H1 (cell line): ENCODE results near the gene CADPS. TPM values are rescaled to one million over a fixed set of nuclear protein-coding genes. Genes with fewer than 3 reads are reported as not detected.

Experiments used
- polyA plus RNA-seq, 7 experiments: library from polyadenylated mRNA; depleted of rRNA in 3 of 7; stranded (reverse) in 5 of 7; unstranded in 2 of 7; fragments of >200 nt in 5 of 7; fragments of 200-250 nt in 2 of 7; gene quantifications; 1 replicate in 5 of 7; 2 replicates in 1 of 7; 4 replicates in 1 of 7; pipeline versions ENCODE4 v1.2.1 to v1.2.3, GENCODE V29; 2011 to 2013; ENCODE audit warnings: missing spikeins in 2 of 7, mixed read lengths in 2 of 7
- total RNA-seq: library from RNA; stranded (reverse); fragmentation: NEBNext Ultra II Directional; extraction: Animal tissue kit (Norgen Biotek cat#: 25700); gene quantifications from 2 replicates; pipeline ENCODE4 v1.2.1, GENCODE V29; 2021
- TF ChIP-seq, protein P1 (sequence below), 3 experiments: IDR thresholded peaks; 1 replicate in 2 of 3; 2 replicates in 1 of 3; pipeline versions ENCODE4 v1.5.1 to v1.6.1; 2011; ENCODE audit warnings: low read length in 3 of 3, mild to moderate bottlenecking in 3 of 3, inconsistent platforms in 2 of 3, low read depth in 1 of 3, moderate library complexity in 1 of 3; ENCODE audit not compliant: insufficient read depth in 1 of 3; ENCODE audit errors: control extremely low read depth in 1 of 3

The CADPS gene
- total and polyA plus RNA-seq, 2 of the 8 experiments (the other 6 are each of a cell fraction or from before 2014, with no cell fraction given): 7.1 to 10.2 TPM

DNA sequence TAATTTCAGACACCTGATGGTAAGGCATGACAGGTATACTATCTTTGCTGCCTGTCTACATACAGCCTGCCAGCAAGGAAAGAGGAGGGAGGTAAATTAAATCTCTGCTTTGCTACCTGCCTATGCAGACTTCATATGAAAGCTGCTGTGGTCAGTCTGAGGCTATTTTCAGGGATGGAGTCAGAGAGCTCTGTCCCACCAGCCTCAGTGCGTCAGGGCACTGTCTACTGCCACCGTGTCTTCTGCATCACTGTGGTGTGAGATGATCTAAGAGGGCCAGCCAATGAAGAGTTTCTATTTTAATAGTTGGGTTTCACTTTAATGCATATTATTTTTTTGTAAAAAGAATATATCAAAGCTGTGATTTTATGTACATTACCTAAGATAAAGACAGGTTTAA is 125.6 kb downstream of the CADPS start (continued):
- TF ChIP-seq, protein P1, sequence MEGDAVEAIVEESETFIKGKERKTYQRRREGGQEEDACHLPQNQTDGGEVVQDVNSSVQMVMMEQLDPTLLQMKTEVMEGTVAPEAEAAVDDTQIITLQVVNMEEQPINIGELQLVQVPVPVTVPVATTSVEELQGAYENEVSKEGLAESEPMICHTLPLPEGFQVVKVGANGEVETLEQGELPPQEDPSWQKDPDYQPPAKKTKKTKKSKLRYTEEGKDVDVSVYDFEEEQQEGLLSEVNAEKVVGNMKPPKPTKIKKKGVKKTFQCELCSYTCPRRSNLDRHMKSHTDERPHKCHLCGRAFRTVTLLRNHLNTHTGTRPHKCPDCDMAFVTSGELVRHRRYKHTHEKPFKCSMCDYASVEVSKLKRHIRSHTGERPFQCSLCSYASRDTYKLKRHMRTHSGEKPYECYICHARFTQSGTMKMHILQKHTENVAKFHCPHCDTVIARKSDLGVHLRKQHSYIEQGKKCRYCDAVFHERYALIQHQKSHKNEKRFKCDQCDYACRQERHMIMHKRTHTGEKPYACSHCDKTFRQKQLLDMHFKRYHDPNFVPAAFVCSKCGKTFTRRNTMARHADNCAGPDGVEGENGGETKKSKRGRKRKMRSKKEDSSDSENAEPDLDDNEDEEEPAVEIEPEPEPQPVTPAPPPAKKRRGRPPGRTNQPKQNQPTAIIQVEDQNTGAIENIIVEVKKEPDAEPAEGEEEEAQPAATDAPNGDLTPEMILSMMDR (IDR thresholded peaks at IDR 0.05; ENCODE audit: control extremely low read depth in 1 of 3, insufficient read depth in 1 of 3, low read depth in 1 of 3, low read length in 3 of 3): no peak
